HG03095 (cell line): ENCODE measurements around the gene PI4K2A.

Experiments
- ATAC-seq: cut with Tn5 transposase; IDR thresholded peaks from one replicate; pipeline ENCODE4 v1.9.1; 2021; ENCODE audit warnings: moderate library complexity; ENCODE audit not compliant: unreplicated experiment

PI4K2A gene

GRCh38 chr10:97640174-97640867 lies at the start of gene PI4K2A:
PI4K2A (plus strand) TSS chr10:97640671; CDS start chr10:97640743, 72 bp downstream.
- peak; percentile 98 for ATAC-seq

- ATAC-seq = no peak
Measured at GRCh38 chr10:97590748-97591495, 49.5 kb upstream of the PI4K2A start.

- ATAC-seq = no peak
Measured at GRCh38 chr10:97593421-97593820, 47.0 kb upstream of the PI4K2A start.

GRCh38 chr10:97596101-97597082 lies 44.1 kb upstream of the PI4K2A start:
- ATAC-seq = no peak

- ATAC-seq = no peak
Measured at GRCh38 chr10:97597778-97598177, 42.7 kb upstream of the PI4K2A start.

GRCh38 chr10:97598407-97599271 lies 41.8 kb upstream of the PI4K2A start:
- ATAC-seq = no peak

- no peak for ATAC-seq
Measured at GRCh38 chr10:97599272-97599619, 41.2 kb upstream of the PI4K2A start.

- ATAC-seq = no peak
Measured at GRCh38 chr10:97600616-97601015, 39.9 kb upstream of the PI4K2A start.

GRCh38 chr10:97601268-97602215 lies 38.9 kb upstream of the PI4K2A start:
- ATAC-seq = no peak

- ATAC-seq = no peak
Measured at GRCh38 chr10:97607095-97607636, 33.3 kb upstream of the PI4K2A start.

- ATAC-seq = no peak
Measured at GRCh38 chr10:97608991-97609561, 31.4 kb upstream of the PI4K2A start.

- no peak for ATAC-seq
Measured at GRCh38 chr10:97611473-97611872, 29.0 kb upstream of the PI4K2A start.

GRCh38 chr10:97612386-97612785 lies 28.1 kb upstream of the PI4K2A start:
- ATAC-seq = no peak

GRCh38 chr10:97618285-97618684 lies 22.2 kb upstream of the PI4K2A start:
- no peak for ATAC-seq

- ATAC-seq = no peak
Measured at GRCh38 chr10:97618733-97619132, 21.7 kb upstream of the PI4K2A start.

GRCh38 chr10:97623277-97623676 lies 17.2 kb upstream of the PI4K2A start:
- ATAC-seq = no peak

- ATAC-seq = no peak
Measured at GRCh38 chr10:97627731-97628130, 12.7 kb upstream of the PI4K2A start.

GRCh38 chr10:97628228-97628627 lies 12.2 kb upstream of the PI4K2A start:
- ATAC-seq = no peak

- no peak for ATAC-seq
Measured at GRCh38 chr10:97629289-97629688, 11.2 kb upstream of the PI4K2A start.
